Large intestine (tissue), 3 donors: ENCODE results near the gene TFPT. TPM values are rescaled to one million over a fixed set of nuclear protein-coding genes. Genes with fewer than 3 reads are reported as not detected.

Source experiments
- DNase-seq, 2 donors: peaks; one replicate each; pipeline versions ENCODE4 v3.0.0 to v3.0.0-alpha.2; 2013
- H3K27ac ChIP-seq: one replicate; pipeline ENCODE4 v1.5.1; 2013; ENCODE audit warnings: low read length
- H3K27me3 ChIP-seq: 2 replicates; pipeline ENCODE4 v1.6.1; 2013; ENCODE audit warnings: low read length; ENCODE audit not compliant: control insufficient read depth, insufficient read depth
- H3K36me3 ChIP-seq: 2 replicates; pipeline ENCODE4 v1.6.1; 2013; ENCODE audit warnings: low read length; ENCODE audit not compliant: control insufficient read depth, insufficient read depth
- H3K4me1 ChIP-seq: one replicate; pipeline ENCODE4 v1.6.1; 2013; ENCODE audit warnings: low read length; ENCODE audit not compliant: control insufficient read depth, insufficient read depth
- H3K4me3 ChIP-seq: one replicate; pipeline ENCODE4 v1.5.1; 2013; ENCODE audit warnings: low read length
- H3K9me3 ChIP-seq: one replicate; pipeline ENCODE4 v1.6.1; 2013; ENCODE audit warnings: mild to moderate bottlenecking, low read depth, low read length, moderate library complexity; ENCODE audit not compliant: control insufficient read depth
- WGBS: methylation state at CpG from one replicate; pipeline ENCODE4 v1.1.5; 2013; ENCODE audit warnings: low lambda C conversion rate; ENCODE audit not compliant: insufficient coverage; 5-methylcytosine and 5-hydroxymethylcytosine counted together
- polyA plus RNA-seq: library from polyadenylated mRNA; unstranded; fragments of 120-200 nt; gene quantifications from one replicate; pipeline ENCODE4 v1.2.1, GENCODE V29; 2013

TFPT gene
- polyA plus RNA-seq, 1 donor: 16.6 TPM

DNA sequence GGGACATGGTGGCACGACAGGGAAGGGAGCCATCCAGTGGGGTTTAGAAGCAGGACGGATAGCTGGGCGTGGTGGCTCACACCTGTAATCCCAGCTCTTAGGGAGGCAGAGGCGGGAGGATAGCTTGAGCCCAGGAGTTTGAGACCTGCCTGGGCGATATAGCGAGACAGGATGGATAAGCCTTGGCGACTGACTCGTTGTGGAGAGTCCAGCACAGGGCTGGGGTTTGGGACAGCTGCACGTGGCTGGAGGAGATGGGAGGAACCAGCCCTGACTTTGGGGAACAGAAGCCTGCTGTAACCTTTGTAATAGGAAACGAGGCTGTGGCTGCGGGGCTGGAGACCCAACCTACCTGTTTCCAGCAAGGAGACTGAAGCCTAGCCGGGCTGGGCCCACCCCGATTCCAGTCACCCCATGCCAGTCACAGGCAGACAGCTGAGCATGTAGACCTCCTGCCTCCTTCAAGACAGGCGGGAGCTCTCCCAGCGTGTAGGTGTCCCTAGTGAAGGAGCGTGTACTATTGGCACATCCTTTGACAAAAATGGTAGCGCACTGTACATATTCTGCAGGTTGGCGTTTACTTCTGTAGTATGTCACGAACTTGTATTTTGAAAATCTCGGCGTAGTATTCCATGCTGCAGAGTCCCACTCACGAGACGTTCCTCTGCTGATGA lies 36.0 kb upstream of the TFPT start:
- Histone ChIP-seq H3K9me3 (no peaks in the 10 kb centered on the region), H3K27ac (no peak overlapping the region), H3K36me3 (peaks cover 94% of the 10 kb centered on the region), H3K4me3 (no peak overlapping the region), H3K4me1 (no peaks in the 10 kb centered on the region), H3K27me3 (no peaks in the 10 kb centered on the region)
- no peak for DNase-seq
- WGBS: 81% methylated on average over 4 of the region's 23 CpGs

DNA sequence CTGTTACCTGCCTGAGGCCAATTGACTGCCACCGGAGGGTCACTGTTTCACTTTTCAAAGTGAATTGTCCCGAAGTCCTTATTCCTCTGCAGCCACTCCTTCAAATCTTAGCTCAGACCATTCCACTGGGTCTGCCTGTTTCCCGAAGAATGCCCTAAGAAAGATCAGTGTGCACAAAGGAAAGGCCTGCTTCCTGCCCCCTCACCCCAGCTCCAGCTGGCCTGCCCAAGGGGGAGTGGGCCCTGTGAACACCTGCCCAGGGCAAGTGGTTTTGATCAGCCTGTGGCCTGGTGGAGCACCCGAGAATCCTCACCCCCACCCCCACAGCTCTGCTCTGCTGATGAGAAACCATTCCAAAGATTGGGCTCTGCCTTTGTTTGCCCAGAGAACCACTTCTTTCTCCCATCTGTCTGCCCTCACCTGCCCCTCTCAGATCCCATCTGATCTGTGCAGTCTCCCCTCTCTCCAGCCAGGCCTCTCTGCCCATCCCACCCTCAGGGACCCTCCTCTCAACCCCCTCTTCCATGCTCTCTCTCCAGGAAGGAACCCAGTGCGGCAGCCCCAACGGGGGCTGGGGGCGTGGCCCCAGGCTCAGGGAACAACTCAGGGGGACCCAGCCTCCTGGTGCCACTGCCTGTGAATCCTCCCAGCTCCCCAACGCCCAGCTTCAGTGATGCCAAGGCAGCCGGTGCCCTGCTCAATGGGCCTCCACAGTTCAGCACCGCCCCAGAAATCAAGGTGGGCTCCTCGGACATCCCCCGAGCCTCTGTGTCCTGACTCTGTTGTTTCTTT lies 33.8 kb upstream of the TFPT start:
- 100% methylated on average over 3 of the region's 12 CpGs for WGBS
- H3K36me3 ChIP-seq: peaks cover 95% of the 10 kb centered on the region

DNA sequence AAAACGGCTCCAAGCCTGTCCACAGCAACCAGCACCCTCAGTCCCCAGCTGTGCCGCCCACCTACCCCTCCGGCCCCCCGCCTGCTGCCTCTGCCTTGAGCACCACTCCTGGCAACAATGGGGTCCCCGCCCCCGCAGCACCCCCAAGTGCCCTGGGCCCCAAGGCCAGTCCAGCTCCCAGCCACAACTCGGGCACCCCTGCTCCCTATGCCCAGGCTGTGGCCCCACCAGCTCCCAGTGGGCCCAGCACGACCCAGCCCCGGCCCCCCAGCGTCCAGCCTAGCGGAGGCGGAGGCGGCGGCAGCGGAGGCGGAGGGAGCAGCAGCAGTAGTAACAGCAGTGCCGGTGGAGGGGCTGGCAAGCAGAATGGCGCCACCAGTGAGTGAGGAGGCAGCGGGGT lies 32.7 kb upstream of the TFPT start:
- no peak overlapping the region for H3K27ac ChIP-seq
- WGBS: no CpG with 5 or more reads among the region's 19 CpGs
- peaks cover 96% of the 10 kb centered on the region for H3K36me3 ChIP-seq

More for the DNA sequence above, 33.8 kb upstream of the TFPT start:
- H3K9me3 ChIP-seq: no peaks in the 10 kb centered on the region
- no peak overlapping the region for H3K4me3 ChIP-seq
- no peaks in the 10 kb centered on the region for H3K27me3 ChIP-seq
- no peak for DNase-seq
- no peak overlapping the region for H3K27ac ChIP-seq
- H3K4me1 ChIP-seq: no peaks in the 10 kb centered on the region

DNA sequence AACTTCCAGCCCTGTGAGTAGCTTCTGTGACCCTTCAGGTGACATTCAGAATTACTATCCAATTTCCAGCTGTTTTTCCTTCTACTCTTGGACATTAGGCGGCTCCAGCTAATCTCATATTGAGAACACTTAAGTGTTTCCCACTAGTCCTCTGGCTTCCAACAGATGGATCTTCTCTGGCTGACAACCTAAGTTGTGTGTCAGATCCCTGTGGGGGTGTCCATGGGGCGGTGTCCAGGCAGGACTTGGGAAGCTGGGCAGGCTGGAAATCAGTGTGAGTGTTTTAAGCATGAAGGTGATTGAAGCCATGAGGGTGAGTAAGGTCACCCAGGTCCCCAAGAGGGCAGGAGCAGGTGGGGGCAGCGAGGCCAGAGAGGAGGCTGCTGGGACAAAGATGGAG lies 32.2 kb upstream of the TFPT start:
- WGBS: no CpG with 5 or more reads among the region's 3 CpGs
- Histone ChIP-seq H3K4me3 (no peak overlapping the region), H3K9me3 (no peaks in the 10 kb centered on the region), H3K27me3 (no peaks in the 10 kb centered on the region), H3K4me1 (no peaks in the 10 kb centered on the region), H3K36me3 (peaks cover 96% of the 10 kb centered on the region), H3K27ac (no peak overlapping the region)
- DNase-seq: no peak

More for the DNA sequence above, 32.7 kb upstream of the TFPT start:
- no peaks in the 10 kb centered on the region for H3K9me3 ChIP-seq
- no peak for DNase-seq
- H3K4me3 ChIP-seq: no peak overlapping the region
- H3K4me1 ChIP-seq: no peaks in the 10 kb centered on the region
- no peaks in the 10 kb centered on the region for H3K27me3 ChIP-seq

DNA sequence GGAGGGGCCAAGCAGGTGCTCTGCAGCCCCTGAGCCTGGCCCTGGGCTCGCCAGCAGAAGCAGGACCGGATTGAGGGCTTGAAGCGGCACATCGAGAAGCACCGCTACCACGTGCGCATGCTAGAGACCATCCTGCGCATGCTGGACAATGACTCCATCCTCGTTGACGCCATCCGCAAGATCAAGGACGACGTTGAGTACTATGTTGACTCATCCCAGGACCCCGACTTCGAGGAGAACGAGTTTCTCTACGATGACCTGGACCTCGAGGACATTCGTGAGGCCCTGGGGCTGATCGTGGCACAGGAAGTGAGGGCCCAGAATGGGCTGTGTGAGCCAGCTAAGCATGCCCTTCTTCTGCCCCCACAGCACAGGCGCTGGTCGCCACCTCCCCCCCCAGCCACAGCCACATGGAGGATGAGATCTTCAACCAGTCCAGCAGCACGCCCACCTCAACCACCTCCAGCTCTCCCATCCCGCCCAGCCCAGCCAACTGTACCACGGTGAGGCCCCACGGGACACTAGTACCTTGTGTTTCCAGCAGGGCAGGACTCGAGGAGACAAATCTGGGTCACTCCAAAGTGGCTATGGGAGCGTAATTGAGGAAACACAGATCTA lies 30.2 kb upstream of the TFPT start:
- no peak overlapping the region for H3K4me3 ChIP-seq
- no peaks in the 10 kb centered on the region for H3K9me3 ChIP-seq
- peaks cover 10% of the 10 kb centered on the region for H3K4me1 ChIP-seq
- WGBS: no CpG with 5 or more reads among the region's 28 CpGs
- H3K27ac ChIP-seq: no peak overlapping the region
- H3K27me3 ChIP-seq: no peaks in the 10 kb centered on the region
- no peak for DNase-seq
- H3K36me3 ChIP-seq: peaks cover 89% of the 10 kb centered on the region

DNA sequence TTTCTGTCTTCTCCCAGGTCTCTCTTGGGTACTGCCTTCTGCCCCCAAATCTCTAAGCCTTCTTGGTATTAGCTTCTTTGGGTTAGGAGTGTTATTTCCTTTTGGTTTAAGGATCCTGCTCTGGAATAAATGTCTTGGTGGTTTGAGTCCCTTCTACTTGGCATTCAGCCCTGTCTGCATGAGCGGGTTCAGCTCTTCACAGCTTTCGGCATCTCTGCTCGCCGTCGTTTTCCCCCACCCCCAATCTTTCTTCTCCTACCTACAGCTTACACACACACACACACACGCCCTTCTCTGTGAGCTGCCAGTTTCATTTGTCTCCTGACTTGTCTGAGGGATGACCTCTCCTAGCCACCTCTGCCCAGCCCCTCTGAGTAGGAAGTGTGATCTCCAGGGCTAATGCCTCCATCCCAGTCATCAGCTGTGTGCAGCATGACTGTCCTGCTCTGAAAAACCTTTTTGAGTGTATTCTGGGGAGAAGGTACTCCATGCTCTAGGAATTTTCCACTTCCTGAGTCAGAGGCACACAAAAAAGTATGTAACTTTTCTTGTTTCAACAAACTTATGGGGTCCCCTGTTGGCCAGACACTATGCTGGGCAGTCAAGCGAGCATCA lies 26.8 kb upstream of the TFPT start:
- H3K9me3 ChIP-seq: no peaks in the 10 kb centered on the region
- H3K4me1 ChIP-seq: peaks cover 19% of the 10 kb centered on the region
- no peak for DNase-seq
- H3K27ac ChIP-seq: no peak overlapping the region
- H3K36me3 ChIP-seq: peaks cover 75% of the 10 kb centered on the region
- H3K4me3 ChIP-seq: no peak overlapping the region
- WGBS: no CpG with 5 or more reads among the region's 7 CpGs
- no peaks in the 10 kb centered on the region for H3K27me3 ChIP-seq

DNA sequence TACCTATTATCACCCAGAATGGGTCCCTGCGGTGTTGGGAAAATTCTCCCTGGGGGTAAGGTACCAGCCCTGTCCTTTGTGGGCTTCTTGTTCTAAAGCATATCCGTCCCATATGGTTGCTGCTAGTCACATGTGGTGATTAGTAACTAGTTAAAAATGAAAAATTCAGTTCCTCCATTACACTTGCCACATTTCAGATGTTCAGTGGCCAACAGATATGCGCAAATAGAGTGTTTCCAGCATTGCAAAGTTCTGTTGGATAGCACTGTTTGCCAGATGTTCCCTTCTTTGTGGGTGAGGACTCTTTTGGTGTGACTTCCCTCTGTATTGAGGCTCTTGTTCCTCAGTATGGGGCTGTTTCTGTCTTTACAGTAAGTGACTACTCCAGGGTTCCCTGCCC lies 25.9 kb upstream of the TFPT start:
- Histone ChIP-seq H3K4me3 (no peak overlapping the region), H3K27ac (no peak overlapping the region), H3K36me3 (peaks cover 66% of the 10 kb centered on the region), H3K4me1 (peaks cover 19% of the 10 kb centered on the region), H3K9me3 (no peaks in the 10 kb centered on the region), H3K27me3 (no peaks in the 10 kb centered on the region)
- DNase-seq: no peak
- no CpG with 5 or more reads among the region's 3 CpGs for WGBS

DNA sequence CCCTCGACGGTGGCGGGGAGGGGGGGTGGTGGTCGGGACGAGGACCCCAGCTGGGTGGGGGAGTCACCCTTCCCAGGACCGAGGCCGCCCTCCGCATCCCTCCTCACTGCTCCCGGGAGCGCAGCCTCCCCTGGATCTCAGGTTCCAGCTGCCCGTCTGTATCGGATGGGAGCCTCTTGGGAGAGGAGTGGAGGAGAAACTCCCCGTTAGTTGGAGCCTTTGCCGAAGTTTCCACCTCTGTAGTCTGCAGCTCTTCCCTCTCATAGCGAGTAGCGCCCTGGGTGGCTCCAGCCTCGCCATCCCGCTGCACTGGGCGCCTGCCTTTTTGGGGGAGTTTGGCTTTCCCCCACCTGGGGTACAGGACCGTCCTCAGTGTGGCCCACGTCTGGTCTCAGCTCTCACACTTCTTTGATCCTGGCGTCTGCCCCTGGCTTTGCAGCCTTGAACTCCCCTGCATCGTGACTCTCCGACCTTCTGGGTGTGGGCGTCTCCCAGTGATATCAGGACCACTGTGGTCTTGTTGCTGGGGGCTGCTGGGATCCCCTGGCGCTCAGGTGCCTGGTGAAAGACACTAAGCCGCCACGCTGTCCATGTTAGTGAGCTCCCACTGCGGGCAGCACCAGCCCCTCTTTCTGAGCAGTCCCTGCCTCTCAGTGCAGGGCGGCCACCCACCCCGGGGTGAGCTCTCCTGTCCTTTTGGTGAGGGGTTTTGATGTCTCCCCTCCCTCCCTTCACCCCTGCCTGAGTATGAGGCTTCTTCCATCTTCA lies 23.2 kb upstream of the TFPT start:
- peak overlapping the region; percentile 72 for H3K4me3 ChIP-seq
- peaks cover 39% of the 10 kb centered on the region for H3K36me3 ChIP-seq
- no peak overlapping the region for H3K27ac ChIP-seq
- H3K4me1 ChIP-seq: peaks cover 25% of the 10 kb centered on the region
- no peaks in the 10 kb centered on the region for H3K9me3 ChIP-seq
- WGBS: no CpG with 5 or more reads among the region's 31 CpGs
- DNase-seq: no peak
- no peaks in the 10 kb centered on the region for H3K27me3 ChIP-seq

DNA sequence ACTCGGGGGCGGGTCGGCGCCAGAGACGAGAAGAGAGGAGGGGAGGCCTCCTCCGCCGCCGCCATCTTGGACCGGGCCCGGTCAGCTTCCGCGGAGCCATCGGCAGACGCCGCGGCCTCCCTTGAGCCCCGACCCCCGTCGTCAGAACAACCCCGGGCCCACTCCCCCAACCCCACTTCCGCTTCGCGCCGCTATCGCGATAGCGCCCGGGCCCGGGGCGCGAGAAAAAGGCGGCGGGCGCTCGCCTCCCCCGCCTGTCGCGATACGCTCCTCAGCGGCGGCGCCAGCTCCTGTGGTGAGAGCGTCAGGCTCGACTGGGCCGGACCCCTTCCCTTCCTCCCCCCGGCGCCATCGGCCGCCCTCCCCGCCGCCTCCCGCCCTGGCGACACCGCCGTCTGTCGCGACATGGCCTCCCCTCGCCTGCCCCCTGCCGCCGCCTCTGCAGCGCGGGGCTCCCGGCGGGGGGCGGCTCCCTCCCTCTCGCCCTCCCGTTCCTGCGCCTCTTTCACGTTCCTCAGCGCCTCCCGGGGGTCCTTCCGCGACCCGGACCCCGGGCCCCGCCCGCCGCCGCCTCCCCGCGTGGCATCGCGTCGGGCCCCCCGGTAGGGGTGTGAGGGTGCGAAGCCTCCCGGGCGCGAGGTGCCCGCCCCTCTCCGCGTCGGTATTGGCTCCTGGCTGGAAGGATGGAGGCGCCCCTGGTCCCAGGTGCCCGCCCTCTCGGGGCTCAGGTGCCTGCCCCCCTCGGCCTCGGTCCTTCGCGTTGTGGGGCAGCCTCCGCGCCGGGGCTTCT lies 22.4 kb upstream of the TFPT start, which contains the start of gene CNOT3:
CNOT3 (plus strand) TSS at position 64 of the 790 bp plus-strand sequence. CDS start 5,217 bp downstream, outside the sequence.
- Histone ChIP-seq H3K4me3 (peak within 1 kb of the TSS; percentile 72), H3K36me3 (peaks cover 31% of the 10 kb centered on the region), H3K4me1 (peaks cover 25% of the 10 kb centered on the region), H3K9me3 (no peaks in the 10 kb centered on the region), H3K27me3 (no peaks in the 10 kb centered on the region), H3K27ac (peak within 1 kb of the TSS; percentile 63)
- peak in 1 of 2 donors; percentile 30 for DNase-seq
- WGBS: no CpG with 5 or more reads among the region's 103 CpGs
